GM19397 (cell line): Measurements from ENCODE around the gene TPRKB.
"Not testable (repeated sequence)": the region's sequence is repeated elsewhere in the genome, so short reads cannot be mapped to it uniquely, and the experiment has no call there.

Experiments
- ATAC-seq: cut with Tn5 transposase; IDR thresholded peaks from one replicate; pipeline ENCODE4 v1.9.1; 2021; ENCODE audit warnings: mild to moderate bottlenecking, moderate library complexity; ENCODE audit not compliant: unreplicated experiment

Gene TPRKB

DNA sequence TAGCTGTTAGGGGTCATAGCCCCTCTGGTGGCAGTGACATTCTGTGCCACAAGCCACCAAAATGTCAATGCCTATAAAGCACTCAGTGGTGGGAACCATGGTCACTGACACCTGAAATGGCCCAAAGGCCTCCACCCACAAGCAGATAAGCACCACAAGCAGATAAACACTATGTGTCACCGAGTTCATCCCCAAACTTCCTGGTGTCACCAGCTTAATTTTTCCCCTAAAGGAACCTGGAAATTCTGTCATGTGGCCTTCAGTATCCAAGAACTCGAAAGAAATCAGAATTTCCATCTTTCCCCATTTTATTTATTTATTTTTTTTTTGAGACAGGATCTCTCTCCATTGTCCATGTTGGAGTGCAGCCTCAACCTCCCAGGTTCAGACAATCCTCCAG, 3.6 kb upstream of the TPRKB start:
- no peak for ATAC-seq

DNA sequence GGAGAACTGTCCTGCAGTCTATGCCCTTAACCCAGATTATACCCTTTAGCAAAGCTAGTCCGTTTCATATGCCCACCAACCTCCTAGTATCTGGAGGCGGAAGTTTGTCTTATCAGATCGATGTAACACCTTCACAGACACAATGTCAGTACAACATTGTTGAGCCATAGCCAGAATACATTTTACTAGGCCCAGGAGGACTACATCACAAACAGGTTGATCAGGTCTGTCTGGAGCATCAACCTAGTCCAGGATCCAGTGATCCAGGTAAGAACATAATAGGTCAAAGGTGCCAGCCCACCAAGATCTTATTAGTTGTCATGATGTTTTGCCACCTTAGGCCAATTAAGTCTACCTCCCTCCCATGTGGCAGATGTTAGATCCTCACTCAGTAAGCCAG, 2.0 kb upstream of the TPRKB start:
- ATAC-seq: no peak

GRCh38 chr2:73736378-73736777, 767 bp downstream of the TPRKB start:
- no peak for ATAC-seq

GRCh38 chr2:73730810-73731209, 6.3 kb downstream of the TPRKB start:
- no peak for ATAC-seq

GRCh38 chr2:73728711-73729110, 8.4 kb downstream of the TPRKB start:
- no peak for ATAC-seq

DNA sequence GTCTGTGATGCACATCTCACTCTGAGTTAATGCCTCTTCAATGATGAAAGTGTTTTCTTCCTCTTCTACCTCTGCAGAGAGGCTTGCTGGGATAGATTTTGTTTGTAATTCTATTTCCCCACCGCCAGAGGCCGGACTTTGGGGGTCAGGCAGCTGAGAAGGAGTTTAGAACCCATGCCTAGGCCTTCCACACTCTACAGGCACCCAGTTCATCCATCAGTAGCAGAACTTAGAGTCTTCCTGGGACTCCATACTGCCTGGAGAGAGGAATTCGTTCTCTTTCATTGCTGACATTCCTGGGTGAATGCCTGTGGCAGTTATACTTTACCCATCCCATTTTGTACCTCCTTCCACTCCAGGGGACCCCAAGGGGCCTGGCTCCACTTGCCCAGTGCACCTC, 9.1 kb downstream of the TPRKB start:
- no peak for ATAC-seq

GRCh38 chr2:73726657-73727056, 10.5 kb downstream of the TPRKB start:
- ATAC-seq: not testable (repeated sequence)

DNA sequence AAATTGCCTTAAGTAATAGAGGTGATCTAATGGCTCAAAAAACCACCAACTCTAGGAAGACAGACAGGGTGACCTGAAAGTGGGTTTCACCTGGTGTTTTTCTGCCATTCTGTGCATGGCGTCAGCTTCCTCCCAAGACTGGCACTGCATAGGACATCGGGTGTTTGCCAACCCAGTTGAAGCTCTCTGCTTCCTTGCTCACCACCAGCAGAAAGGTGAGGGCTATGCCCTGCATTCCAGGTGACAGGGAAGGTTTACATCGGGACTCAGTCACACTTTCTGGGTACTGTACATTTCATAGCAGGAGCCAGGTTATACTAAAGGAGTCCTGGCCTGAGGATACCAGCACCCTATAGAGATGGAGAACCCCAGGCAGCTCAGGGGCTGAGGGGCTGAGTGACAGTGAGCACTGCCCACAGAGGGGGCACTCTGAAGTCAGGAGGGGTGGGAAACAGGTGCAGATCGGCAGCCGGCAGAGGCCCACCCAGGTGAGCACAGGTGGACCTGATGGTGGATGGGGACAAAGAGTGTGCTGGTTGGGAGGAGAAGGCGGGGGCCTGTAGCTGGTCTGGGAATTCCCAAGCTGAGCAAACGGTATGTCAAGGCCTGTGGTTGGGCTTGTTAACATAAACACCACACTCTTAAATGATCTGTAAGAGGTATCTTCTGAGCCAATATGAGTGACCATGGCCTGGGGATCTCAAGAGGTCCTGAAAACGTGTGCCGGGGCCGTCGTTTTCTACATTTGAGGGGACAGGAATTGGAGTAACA, 18.1 kb downstream of the TPRKB start:
- no peak for ATAC-seq

GRCh38 chr2:73718421-73718820, 18.7 kb downstream of the TPRKB start:
- ATAC-seq: no peak

- ATAC-seq: not testable (repeated sequence)
These were observed 19.4 kb downstream of the TPRKB start for GRCh38 chr2:73717695-73718094.

GRCh38 chr2:73717251-73717606, 19.9 kb downstream of the TPRKB start:
- ATAC-seq: no peak

GRCh38 chr2:73716543-73717250, 20.4 kb downstream of the TPRKB start:
- ATAC-seq: no peak

DNA sequence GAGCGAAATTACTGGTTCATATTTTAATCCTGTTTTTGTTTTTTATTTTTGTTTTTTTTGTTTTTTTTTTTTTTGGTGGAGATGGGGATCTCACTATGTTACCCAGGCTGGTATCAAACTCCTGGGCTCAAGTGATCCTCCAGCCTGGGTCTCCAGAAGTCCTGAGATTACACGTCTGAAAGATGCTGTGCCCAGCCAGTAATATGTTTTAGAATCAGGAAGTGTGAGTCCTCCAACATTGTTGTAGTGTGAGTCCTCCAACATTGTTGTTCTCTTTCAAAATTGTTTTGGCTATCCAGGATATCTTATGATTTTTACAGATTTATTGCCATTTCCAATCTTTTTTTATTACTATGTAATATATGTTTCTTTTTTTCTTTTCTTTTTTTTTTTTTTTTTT, 23.1 kb downstream of the TPRKB start:
- ATAC-seq: no peak

- no peak for ATAC-seq
These were observed 28.6 kb downstream of the TPRKB start for GRCh38 chr2:73708527-73708926.

DNA sequence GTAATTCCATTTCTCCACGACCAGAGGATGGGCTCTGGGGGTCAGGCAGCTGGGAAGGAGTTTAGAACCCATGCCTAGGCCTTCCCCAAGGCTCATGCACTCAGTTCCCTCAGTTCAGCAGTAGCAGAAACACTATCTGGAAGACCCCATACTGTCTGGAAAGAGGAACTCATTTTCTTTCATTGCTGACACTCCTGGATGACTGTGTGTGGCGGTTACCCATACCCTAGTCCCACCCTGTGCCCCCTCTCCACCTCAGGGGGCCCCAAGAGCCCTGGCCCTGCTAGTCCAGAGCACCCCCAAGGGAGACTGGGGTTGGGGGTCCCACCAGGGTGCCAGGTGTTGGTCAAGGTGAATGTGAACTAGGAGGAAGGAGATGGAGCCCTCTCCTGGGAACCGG, 29.5 kb downstream of the TPRKB start:
- no peak for ATAC-seq

DNA sequence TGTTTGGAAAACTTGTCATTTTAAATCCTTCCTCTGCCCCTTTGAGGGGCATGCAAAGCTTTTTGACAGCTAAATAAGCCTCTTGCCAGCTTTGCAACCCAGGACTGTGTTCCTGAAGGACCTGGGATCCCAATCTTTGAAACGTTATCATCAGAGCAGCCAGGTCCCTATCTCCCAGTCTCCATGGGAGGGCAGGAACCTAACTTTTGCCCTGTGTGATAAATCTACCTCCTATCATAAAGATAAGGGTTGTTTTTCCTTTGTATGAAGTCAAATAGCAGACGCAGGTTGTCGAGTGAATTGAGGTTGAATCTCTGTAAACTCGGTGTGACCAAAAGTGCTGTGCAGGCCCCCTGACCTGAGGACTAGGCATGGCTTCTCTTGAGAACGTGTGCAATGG, 30.1 kb downstream of the TPRKB start:
- ATAC-seq: no peak

DNA sequence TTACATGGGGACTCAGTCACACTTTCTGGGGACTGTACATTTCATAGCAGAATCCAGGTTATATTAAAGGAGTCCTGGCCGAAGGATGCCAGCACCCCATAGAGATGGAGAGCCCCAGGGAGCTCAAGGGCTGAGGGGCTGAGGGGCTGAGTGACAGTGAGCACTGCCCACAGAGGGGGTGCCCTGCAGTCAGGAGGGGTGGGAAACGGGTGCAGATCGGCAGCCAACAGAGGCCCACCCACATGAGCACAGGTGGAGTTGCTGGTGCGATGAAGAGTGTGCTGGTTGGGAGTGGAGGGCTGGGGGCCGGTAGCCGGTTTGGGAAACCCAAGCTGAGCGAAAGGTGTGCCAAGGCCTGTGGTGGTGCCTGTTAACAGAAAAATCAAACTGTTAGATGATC, 32.1 kb downstream of the TPRKB start:
- ATAC-seq: no peak

DNA sequence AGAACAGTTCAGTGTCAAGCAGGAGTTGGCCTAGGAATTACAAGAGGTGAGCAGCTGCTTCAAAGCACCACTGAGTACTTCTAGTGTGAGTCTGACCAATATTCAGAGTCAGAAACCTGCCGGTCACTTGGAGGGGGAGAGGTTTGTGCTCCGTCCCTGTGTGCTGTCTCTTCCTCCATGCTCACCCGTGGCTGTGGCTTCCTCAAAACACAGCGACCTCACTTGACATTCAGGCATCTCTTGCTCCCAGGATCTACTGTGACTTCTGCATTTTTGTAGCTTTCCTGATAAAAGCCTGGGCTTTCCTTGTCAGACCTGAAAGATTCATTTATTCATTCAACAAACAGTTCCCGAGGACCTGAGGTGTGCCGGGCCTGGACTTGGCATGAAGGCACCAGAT, 32.9 kb downstream of the TPRKB start:
- ATAC-seq: no peak

DNA sequence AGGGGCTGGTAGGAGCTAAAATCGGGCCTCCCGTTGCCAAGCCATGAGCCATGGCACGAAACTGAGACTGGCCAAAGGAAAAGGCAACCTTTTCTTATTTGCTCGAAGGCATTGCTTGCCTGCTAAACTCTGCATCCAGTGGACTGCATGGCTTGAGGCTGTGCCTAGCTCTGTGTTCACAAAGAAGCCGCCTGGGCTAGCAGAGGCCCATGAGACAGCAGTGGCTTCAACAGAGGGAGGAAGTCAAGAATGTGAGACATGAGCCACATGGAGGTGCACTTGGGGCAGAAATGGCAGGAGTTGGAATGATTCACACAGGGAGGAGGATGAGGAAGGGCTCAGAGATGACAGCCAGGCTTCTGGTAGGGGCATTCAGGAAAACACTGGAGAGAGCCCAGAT, 33.5 kb downstream of the TPRKB start:
- no peak for ATAC-seq

GRCh38 chr2:73702852-73703493, 34.2 kb downstream of the TPRKB start:
- ATAC-seq: not testable (repeated sequence)

- ATAC-seq: no peak
These were observed 35.0 kb downstream of the TPRKB start for GRCh38 chr2:73701968-73702665.

GRCh38 chr2:73701448-73701765, 35.7 kb downstream of the TPRKB start:
- ATAC-seq: not testable (repeated sequence)
